IMR-90 (cell line): ENCODE data around the gene PDLIM4. TPM values are rescaled to one million over a fixed set of nuclear protein-coding genes. Genes with fewer than 3 reads are reported as not detected.

Source experiments
- ATAC-seq: fragments of 200-7000 bp; cut with Tn5 transposase; 2 replicates; pipeline ENCODE4 v1.9.1; 2020; ENCODE audit warnings: low read depth, mild to moderate bottlenecking, moderate library complexity
- BruUV-seq: library from RNA; stranded (reverse); fragments of 400-500 nt; replicated peaks from 2 replicates; lab custom pipeline; 2021; lab: Mats Ljungman, UMichigan
- CTCF ChIA-PET: fragments of 300-600 bp; formaldehyde crosslinking; extraction: SDS; loops from one replicate; lab custom pipeline; 2021; ENCODE audit warnings: antibody characterized with exemption; lab: Yijun Ruan, JAX
- POLR2A ChIA-PET: fragments of 300-600 bp; sonication (Branson Sonifier 250); formaldehyde crosslinking; loops from one replicate; lab custom pipeline; 2022; ENCODE audit warnings: antibody characterized with exemption; ENCODE audit not compliant: unreplicated experiment; lab: Charles Lee
- DNase-seq: peaks from one replicate; pipeline ENCODE4 v3.0.0; 2013
- H2AFZ ChIP-seq: replicated peaks from 2 replicates; pipeline ENCODE3; 2013; ENCODE audit warnings: low read length, mild to moderate bottlenecking; ENCODE audit not compliant: poor library complexity
- H2AK5ac ChIP-seq: 2 replicates; pipeline ENCODE4 v1.6.1; 2013; ENCODE audit warnings: low read depth, low read length, inconsistent platforms
- H2AK9ac ChIP-seq: replicated peaks from 2 replicates; pipeline ENCODE3; 2013; ENCODE audit warnings: mild to moderate bottlenecking, low read depth, low read length, moderate library complexity; ENCODE audit not compliant: poor library complexity
- H2BK120ac ChIP-seq: 2 replicates; pipeline ENCODE4 v1.6.1; 2013; ENCODE audit warnings: low read depth, low read length, inconsistent platforms
- H2BK15ac ChIP-seq: 3 replicates; pipeline ENCODE4 v1.6.1; 2013; ENCODE audit warnings: low read depth, low read length, inconsistent platforms
- H2BK20ac ChIP-seq: 2 replicates; pipeline ENCODE4 v1.6.1; 2013; ENCODE audit warnings: low read depth, mild to moderate bottlenecking, inconsistent platforms, low read length, moderate library complexity
- H2BK5ac ChIP-seq: 2 replicates; pipeline ENCODE4 v1.6.1; 2013; ENCODE audit warnings: mild to moderate bottlenecking, low read depth, low read length, inconsistent platforms; ENCODE audit not compliant: poor library complexity, severe bottlenecking
- H3K14ac ChIP-seq: replicated peaks from 2 replicates; pipeline ENCODE4 v1.6.1; 2013; ENCODE audit warnings: low read depth, low read length, inconsistent platforms
- H3K18ac ChIP-seq: 2 replicates; pipeline ENCODE4 v1.6.1; 2013; ENCODE audit warnings: low read depth, low read length, control low read depth
- H3K23ac ChIP-seq: 2 replicates; pipeline ENCODE4 v1.6.1; 2013; ENCODE audit warnings: low read depth, low read length, inconsistent platforms
- H3K27ac ChIP-seq: 2 replicates; pipeline ENCODE4 v1.5.1; 2013; ENCODE audit warnings: mild to moderate bottlenecking, control low read depth, low read length; ENCODE audit not compliant: insufficient read depth
- H3K27me3 ChIP-seq: 2 replicates; pipeline ENCODE4 v1.6.1; 2013; ENCODE audit warnings: low read length; ENCODE audit not compliant: control insufficient read depth, insufficient read depth
- H3K36me3 ChIP-seq: 2 replicates; pipeline ENCODE4 v1.6.1; 2013; ENCODE audit warnings: low read length, mixed read lengths; ENCODE audit not compliant: control insufficient read depth, insufficient read depth
- H3K4ac ChIP-seq: 2 replicates; pipeline ENCODE4 v1.6.1; 2013; ENCODE audit warnings: low read depth, low read length, inconsistent platforms
- H3K4me1 ChIP-seq: 2 replicates; pipeline ENCODE4 v1.6.1; 2013; ENCODE audit warnings: low read length, mixed read lengths; ENCODE audit not compliant: control insufficient read depth, insufficient read depth
- H3K4me2 ChIP-seq: 2 replicates; pipeline ENCODE4 v1.6.1; 2013; ENCODE audit warnings: low read depth, mild to moderate bottlenecking, control low read depth, low read length, moderate library complexity
- H3K4me3 ChIP-seq: 2 replicates; pipeline ENCODE4 v1.5.1; 2013; ENCODE audit warnings: low read depth, mild to moderate bottlenecking, control low read depth, low read length, moderate library complexity; ENCODE audit not compliant: insufficient read depth
- H3K56ac ChIP-seq: 2 replicates; pipeline ENCODE4 v1.6.1; 2013; ENCODE audit warnings: low read length, inconsistent platforms; ENCODE audit not compliant: insufficient read depth; ENCODE audit errors: extremely low read depth
- H3K79me1 ChIP-seq, 2 experiments: 2 replicates each; pipeline ENCODE4 v1.6.1; 2013; ENCODE audit warnings: low read length in 2 of 2, inconsistent platforms in 1 of 2, low read depth in 1 of 2
- H3K9ac ChIP-seq: 2 replicates; pipeline ENCODE4 v1.6.1; 2013; ENCODE audit warnings: low read depth, low read length, control low read depth
- H3K9me1 ChIP-seq: 2 replicates; pipeline ENCODE4 v1.6.1; 2013; ENCODE audit warnings: low read length, inconsistent platforms; ENCODE audit not compliant: insufficient read depth
- H3K9me3 ChIP-seq: 2 replicates; pipeline ENCODE4 v1.6.1; 2013; ENCODE audit warnings: low read length; ENCODE audit not compliant: control insufficient read depth, insufficient read depth
- H4K20me1 ChIP-seq: 2 replicates; pipeline ENCODE4 v1.6.1; 2013; ENCODE audit warnings: low read length, inconsistent platforms; ENCODE audit not compliant: insufficient read depth
- H4K5ac ChIP-seq: 2 replicates; pipeline ENCODE4 v1.6.1; 2013; ENCODE audit warnings: mild to moderate bottlenecking, low read depth, low read length, control low read depth
- H4K8ac ChIP-seq, 2 experiments: 2 replicates each; pipeline ENCODE4 v1.6.1; 2013; ENCODE audit warnings: low read depth in 2 of 2, low read length in 2 of 2, control low read depth in 1 of 2, inconsistent platforms in 1 of 2
- H4K91ac ChIP-seq: 2 replicates; pipeline ENCODE4 v1.6.1; 2013; ENCODE audit warnings: low read depth, low read length, inconsistent platforms; ENCODE audit not compliant: insufficient read depth
- BHLHE40 ChIP-seq: fragments of 150-350 bp; IDR thresholded peaks from 2 replicates; pipeline ENCODE4 v1.6.1; 2016; ENCODE audit warnings: mild to moderate bottlenecking, low read depth, low read length
- CEBPB ChIP-seq: IDR thresholded peaks from 2 replicates; pipeline ENCODE4 v1.6.1; 2012; ENCODE audit warnings: low read depth, low read length, improper control_type of control experiment
- MAFK ChIP-seq: IDR thresholded peaks from 2 replicates; pipeline ENCODE4 v1.6.1; 2012; ENCODE audit warnings: low read depth, low read length, improper control_type of control experiment
- MAZ ChIP-seq: IDR thresholded peaks from 2 replicates; pipeline ENCODE4 v1.6.1; 2012; ENCODE audit warnings: low read depth, mild to moderate bottlenecking, low read length, improper control_type of control experiment, moderate library complexity, borderline replicate concordance
- MXI1 ChIP-seq: IDR thresholded peaks from 2 replicates; pipeline ENCODE4 v1.6.1; 2012; ENCODE audit warnings: low read depth, mild to moderate bottlenecking, low read length, moderate library complexity, borderline replicate concordance
- NFE2L2 ChIP-seq: fragments of 150-350 bp; IDR thresholded peaks from 2 replicates; pipeline ENCODE4 v1.6.1; 2016; ENCODE audit warnings: low read depth, mild to moderate bottlenecking, low read length
- POLR2A ChIP-seq: IDR thresholded peaks from 2 replicates; pipeline ENCODE4 v1.6.1; 2012; ENCODE audit warnings: mild to moderate bottlenecking, low read depth, low read length
- RAD21 ChIP-seq: IDR thresholded peaks from 2 replicates; pipeline ENCODE4 v1.6.1; 2012; ENCODE audit warnings: low read length, improper control_type of control experiment
- RCOR1 ChIP-seq: IDR thresholded peaks from 2 replicates; pipeline ENCODE4 v1.6.1; 2012; ENCODE audit warnings: mild to moderate bottlenecking, low read length, improper control_type of control experiment; ENCODE audit not compliant: insufficient replicate concordance
- SMC3 ChIP-seq: fragments of 150-350 bp; IDR thresholded peaks from 2 replicates; pipeline ENCODE4 v1.6.1; 2016; ENCODE audit warnings: low read depth, mild to moderate bottlenecking, antibody characterized with exemption, low read length, moderate library complexity
- USF2 ChIP-seq: fragments of 150-350 bp; IDR thresholded peaks from 2 replicates; pipeline ENCODE4 v1.6.1; 2017; ENCODE audit warnings: mild to moderate bottlenecking, antibody characterized with exemption, low read length, low read depth
- WGBS, 2 experiments: methylation state at CpG; one replicate each; pipeline versions ENCODE4 v1.1.5 to v1.1.7; 2013; ENCODE audit warnings: missing lambda C conversion rate in 2 of 2; ENCODE audit not compliant: insufficient read length in 1 of 2; ENCODE audit errors: extremely low coverage in 2 of 2; 5-methylcytosine and 5-hydroxymethylcytosine counted together
- dilution Hi-C: fragments of 300-500 bp; cut with HindIII; formaldehyde crosslinking; loops from one replicate; pipeline ENCODE4 v1.14.3; 2018; ENCODE audit warnings: low sequenced_read_pairs; ENCODE audit not compliant: unreplicated experiment
- in situ Hi-C: fragments of 300-500 bp; cut with MboI; formaldehyde crosslinking; loops from 3 replicates; pipeline ENCODE4 v1.14.3; 2019; ENCODE audit warnings: low sequenced_read_pairs, inconsistent platforms, mixed read lengths
- intact Hi-C: fragments of 100-400 bp; cut with micrococcal nuclease; formaldehyde crosslinking; loops from 2 replicates; pipeline ENCODE4 v1.10.0; 2022
- polyA plus RNA-seq, 3 experiments: library from polyadenylated mRNA; depleted of rRNA; stranded (reverse); fragments of >200 nt; gene quantifications; 2 replicates each; pipeline ENCODE4 v1.2.3, GENCODE V29; 2012; ENCODE audit warnings: low replicate concordance in 1 of 3
- total RNA-seq: library from RNA; depleted of rRNA; stranded (reverse); fragments of >200 nt; gene quantifications from 2 replicates; pipeline ENCODE4 v1.2.3, GENCODE V29; 2012
- TF ChIP-seq, protein P1 (sequence below): conservative IDR thresholded peaks from 2 replicates; pipeline ENCODE4 v1.5.1; 2012; ENCODE audit warnings: mild to moderate bottlenecking, low read depth, low read length, improper control_type of control experiment

The PDLIM4 gene
- total and polyA plus RNA-seq, 2 of the 4 experiments (the other 2 are of a cell fraction) = 61.1 to 214 TPM

DNA sequence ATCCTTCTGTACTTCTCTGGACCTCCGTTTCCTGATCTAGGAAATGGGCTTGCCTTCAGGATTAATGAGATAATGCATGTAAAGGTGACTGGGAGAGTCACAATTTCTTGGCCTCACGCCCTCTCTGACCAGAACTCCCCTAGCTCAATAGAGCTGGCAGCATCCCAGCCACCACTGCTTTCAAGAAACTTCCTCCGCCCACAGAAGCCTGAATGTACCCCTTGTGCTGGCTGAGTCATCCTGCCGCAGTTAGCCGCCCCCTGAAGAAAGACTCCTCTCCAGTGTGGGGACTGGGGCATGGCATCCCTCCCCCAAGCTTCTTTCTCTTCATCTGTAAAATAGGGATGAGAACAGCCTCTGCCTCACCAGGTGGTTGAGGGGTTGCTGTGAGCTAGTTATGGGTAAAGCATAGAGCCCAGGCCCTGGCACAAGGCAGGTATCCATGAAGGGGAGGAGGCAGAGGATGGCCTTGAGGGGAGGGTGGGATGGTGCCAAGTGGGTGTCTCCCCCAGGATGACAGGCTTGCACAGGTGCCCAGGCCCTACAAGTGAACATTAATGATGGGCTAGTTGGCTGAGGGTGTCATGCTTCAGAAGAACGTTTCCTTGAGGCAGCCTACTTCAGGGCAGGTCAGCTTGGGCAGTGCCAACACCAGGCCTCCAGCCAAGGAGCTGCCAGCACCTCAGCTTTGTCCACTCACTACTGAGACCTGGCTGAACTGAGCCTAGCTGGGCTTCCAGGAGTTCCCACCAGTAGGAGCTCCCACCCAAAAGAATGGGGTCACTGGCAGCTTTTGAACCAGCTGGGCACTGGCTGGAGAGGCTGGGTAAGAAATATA, 3.4 kb downstream of the PDLIM4 start:
- no CpG with 5 or more reads among the region's 6 CpGs for WGBS, 2 experiments
- Histone ChIP-seq H3K36me3 (peaks cover 16% of the 10 kb centered on the region), H2BK15ac (peak overlapping the region; percentile 63; the same call in 2 of the 3 replicates), H2AK9ac (peak overlapping the region; percentile 90), H2BK20ac (peak overlapping the region; percentile 44; the same call in 1 of the 2 replicates), H2BK5ac (peak overlapping the region; percentile 97), H2BK120ac (peak overlapping the region; percentile 82), H3K4ac (peak overlapping the region; percentile 90), H3K56ac (no peak overlapping the region; the same call in 1 of the 2 replicates), H3K4me2 (peak overlapping the region; percentile 48), H4K5ac (peak overlapping the region; percentile 11), H4K20me1 (peaks cover 41% of the 10 kb centered on the region), H3K4me3 (no peak overlapping the region), H3K9me1 (peaks cover 59% of the 10 kb centered on the region), H3K79me1 (peaks cover 23 to 84% of the 10 kb centered on the region in 2 experiments), H3K9ac (peak overlapping the region; percentile 40; the same call in 1 of the 2 replicates), H3K18ac (peak overlapping the region; percentile 32), H2AFZ (peak overlapping the region; percentile 49), H3K27me3 (no peaks in the 10 kb centered on the region), H3K23ac (peak overlapping the region; percentile 83; the same call in 1 of the 2 replicates), H3K4me1 (peaks cover 60% of the 10 kb centered on the region), H4K8ac (peak overlapping the region in 1 of 2 experiments; percentile 69; a peak in 2 of 4 replicates), H2AK5ac (peak overlapping the region; percentile 98), H4K91ac (peak overlapping the region; percentile 76), H3K14ac (peak overlapping the region; percentile 81), H3K27ac (peak overlapping the region; percentile 65), H3K9me3 (no peaks in the 10 kb centered on the region)
- DNase-seq (peak; percentile 96), ATAC-seq (peak; percentile 1; the same call in 1 of the 2 replicates)
- intact Hi-C loops = no loop called here
- in situ Hi-C loops = no loop called here
- POLR2A ChIA-PET = no interaction called here
- CTCF ChIA-PET = interaction anchor here (0.9 to 1.4 kb wide), 2 partner anchors 12 to 33 kb away, joined by 3 read pairs; partner anchors contain the start of gene SLC22A4
- BruUV-seq = no TSS peak
- dilution Hi-C loops = no loop called here
- TF ChIP-seq USF2 (no peak), BHLHE40 (no peak), RCOR1 (no peak), RAD21 (0 out of 2 replicates have a peak, but pooled peaks have one; percentile 4), POLR2A (no peak; the same call in 1 of the 2 replicates), MAZ (0 out of 2 replicates have a peak, but pooled peaks have one; percentile 50), MAFK (no peak), NFE2L2 (peak; percentile 32; the same call in 1 of the 2 replicates), SMC3 (peak; percentile 20; the same call in 1 of the 2 replicates), CEBPB (no peak), MXI1 (no peak)
- TF ChIP-seq, protein P1, sequence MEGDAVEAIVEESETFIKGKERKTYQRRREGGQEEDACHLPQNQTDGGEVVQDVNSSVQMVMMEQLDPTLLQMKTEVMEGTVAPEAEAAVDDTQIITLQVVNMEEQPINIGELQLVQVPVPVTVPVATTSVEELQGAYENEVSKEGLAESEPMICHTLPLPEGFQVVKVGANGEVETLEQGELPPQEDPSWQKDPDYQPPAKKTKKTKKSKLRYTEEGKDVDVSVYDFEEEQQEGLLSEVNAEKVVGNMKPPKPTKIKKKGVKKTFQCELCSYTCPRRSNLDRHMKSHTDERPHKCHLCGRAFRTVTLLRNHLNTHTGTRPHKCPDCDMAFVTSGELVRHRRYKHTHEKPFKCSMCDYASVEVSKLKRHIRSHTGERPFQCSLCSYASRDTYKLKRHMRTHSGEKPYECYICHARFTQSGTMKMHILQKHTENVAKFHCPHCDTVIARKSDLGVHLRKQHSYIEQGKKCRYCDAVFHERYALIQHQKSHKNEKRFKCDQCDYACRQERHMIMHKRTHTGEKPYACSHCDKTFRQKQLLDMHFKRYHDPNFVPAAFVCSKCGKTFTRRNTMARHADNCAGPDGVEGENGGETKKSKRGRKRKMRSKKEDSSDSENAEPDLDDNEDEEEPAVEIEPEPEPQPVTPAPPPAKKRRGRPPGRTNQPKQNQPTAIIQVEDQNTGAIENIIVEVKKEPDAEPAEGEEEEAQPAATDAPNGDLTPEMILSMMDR = no peak
